Activated naive CD4-positive, alpha-beta T cell treated with anti-CD3 and anti-CD28 coated beads for 36 hours (primary cell): ENCODE data around the gene CLSTN2. TPM values are rescaled to one million over a fixed set of nuclear protein-coding genes. Genes with fewer than 3 reads are reported as not detected.
"Not testable (repeated sequence)": the region's sequence is repeated elsewhere in the genome, so short reads cannot be mapped to it uniquely, and the experiment has no call there.

ENCODE experiments used
- CTCF ChIA-PET: fragments of 350-600 bp; sonication (Branson Sonifier 250); formaldehyde crosslinking; loops from one replicate; lab custom pipeline; 2021; ENCODE audit warnings: antibody characterized with exemption; lab: Charles Lee
- DNase-seq: peaks from one replicate; pipeline ENCODE4 v3.0.0-alpha.2; 2020
- H3K27ac Mint-ChIP-seq: one replicate; pipeline ENCODE4 v1.8.0; 2021; ENCODE audit warnings: mild to moderate bottlenecking, mixed read lengths
- H3K27me3 Mint-ChIP-seq: one replicate; pipeline ENCODE4 v1.8.0; 2021; ENCODE audit warnings: low read depth, mixed read lengths
- H3K36me3 Mint-ChIP-seq: one replicate; pipeline ENCODE4 v1.8.0; 2021; ENCODE audit warnings: low read depth, mixed read lengths
- H3K4me1 Mint-ChIP-seq: one replicate; pipeline ENCODE4 v1.8.0; 2021; ENCODE audit warnings: low read depth, mixed read lengths
- H3K4me3 Mint-ChIP-seq: one replicate; pipeline ENCODE4 v1.8.0; 2021; ENCODE audit warnings: mild to moderate bottlenecking, moderate library complexity, mixed read lengths
- H3K9me3 Mint-ChIP-seq: one replicate; pipeline ENCODE4 v1.8.0; 2021; ENCODE audit warnings: mixed read lengths
- intact Hi-C: fragments of 100-400 bp; cut with micrococcal nuclease; formaldehyde crosslinking; loops from one replicate; pipeline ENCODE4 v1.15.1; 2023
- total RNA-seq, 2 experiments: library from RNA; stranded (reverse); gene quantifications; one replicate each; pipeline ENCODE4 v1.2.3, GENCODE V29; 2021

Gene CLSTN2
- total RNA-seq, 2 experiments from 2014 or later = not detected

DNA sequence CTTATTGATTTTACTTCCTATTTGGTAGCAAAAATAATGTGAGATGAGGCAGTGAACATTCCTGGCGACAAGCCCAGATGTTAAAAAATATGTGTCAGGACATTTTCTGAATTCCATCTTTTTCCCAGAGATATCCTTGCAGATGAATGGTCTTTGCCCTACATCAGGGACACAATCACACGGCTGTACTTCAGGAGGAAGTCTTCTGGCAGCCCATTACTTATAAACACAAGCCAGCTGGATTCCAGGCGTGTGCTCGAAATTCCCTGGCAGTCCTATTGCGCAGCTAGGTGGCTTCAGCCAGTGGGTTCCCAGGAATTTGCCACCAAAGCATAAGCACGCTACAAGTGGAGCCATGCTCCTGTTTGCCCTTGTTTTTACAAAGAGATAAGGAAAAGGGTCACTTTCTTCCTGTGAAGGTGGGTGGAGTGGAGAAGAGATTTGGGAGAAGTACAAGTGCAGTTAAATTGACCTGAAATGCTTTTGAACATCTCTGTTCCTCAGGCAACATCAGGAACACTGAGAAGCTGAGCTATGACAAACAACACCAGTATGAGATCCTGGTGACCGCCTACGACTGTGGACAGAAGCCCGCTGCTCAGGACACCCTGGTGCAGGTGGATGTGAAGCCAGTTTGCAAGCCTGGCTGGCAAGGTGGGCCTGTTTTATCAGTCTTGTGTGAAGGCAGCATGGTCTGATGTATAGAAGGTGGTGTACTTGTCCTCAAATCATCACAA, 485.8 kb downstream of the CLSTN2 start:
- no peak for DNase-seq
- Mint-ChIP-seq H3K27ac (no peak overlapping the region), H3K4me3 (no peak overlapping the region), H3K36me3 (no peaks in the 10 kb centered on the region), H3K4me1 (no peaks in the 10 kb centered on the region), H3K27me3 (no peaks in the 10 kb centered on the region), H3K9me3 (no peaks in the 10 kb centered on the region)
- CTCF ChIA-PET = interaction anchor here (0.6 to 0.9 kb wide), 3 partner anchors 12 to 262 kb away, joined by 3 read pairs; no protein-coding TSS in a partner anchor
- intact Hi-C loops = no loop called here

DNA sequence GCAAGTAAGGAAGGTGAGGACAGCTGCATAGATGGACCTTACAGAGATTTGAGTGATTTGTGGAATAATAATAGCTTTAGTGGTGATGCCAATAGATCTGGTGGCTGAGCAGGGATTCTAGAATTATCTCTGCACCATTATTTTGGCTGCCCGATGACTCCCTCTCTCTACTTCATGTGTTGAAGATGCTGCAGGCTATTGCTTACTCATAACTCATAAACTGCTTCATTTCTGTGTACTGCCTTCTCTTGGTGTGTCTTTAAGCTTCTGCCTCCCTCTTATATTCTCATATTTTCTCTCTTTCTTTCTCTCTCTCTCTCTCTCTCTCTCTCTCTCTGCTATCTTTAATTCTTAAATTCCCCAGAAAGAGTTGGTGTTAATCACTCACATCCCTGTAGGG, 486.9 kb downstream of the CLSTN2 start:
- Mint-ChIP-seq H3K4me1 (no peaks in the 10 kb centered on the region), H3K4me3 (no peak overlapping the region), H3K27ac (no peak overlapping the region), H3K36me3 (no peaks in the 10 kb centered on the region), H3K9me3 (no peaks in the 10 kb centered on the region), H3K27me3 (no peaks in the 10 kb centered on the region)
- intact Hi-C loops = no loop called here
- CTCF ChIA-PET = interaction anchor here (0.9 kb wide), 1 partner anchor 263 kb away, joined by 3 read pairs; no protein-coding TSS in a partner anchor
- DNase-seq = no peak

DNA sequence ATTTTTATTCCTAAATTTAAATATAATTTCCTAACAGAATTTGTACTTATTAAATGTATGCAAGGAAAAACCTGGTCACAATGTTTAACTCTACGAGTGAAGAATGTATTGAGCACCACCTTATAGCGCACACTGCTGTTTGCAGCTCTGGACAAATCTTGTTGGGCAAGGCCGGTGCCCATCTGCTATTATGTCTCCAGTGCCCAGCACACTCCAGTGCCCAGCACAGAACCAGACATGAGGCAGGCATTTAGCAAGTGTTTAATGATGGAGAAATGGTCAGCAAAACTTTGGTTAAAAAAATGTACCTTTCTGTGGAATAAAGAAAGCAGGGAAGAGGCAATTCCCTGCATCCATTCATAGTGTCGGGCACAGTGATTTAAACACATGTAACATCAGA, 488.2 kb downstream of the CLSTN2 start:
- Mint-ChIP-seq H3K27me3 (no peaks in the 10 kb centered on the region), H3K9me3 (no peaks in the 10 kb centered on the region), H3K4me1 (no peaks in the 10 kb centered on the region), H3K4me3 (no peak overlapping the region), H3K27ac (no peak overlapping the region), H3K36me3 (no peaks in the 10 kb centered on the region)
- intact Hi-C loops = no loop called here
- no peak for DNase-seq
- CTCF ChIA-PET = no interaction called here

DNA sequence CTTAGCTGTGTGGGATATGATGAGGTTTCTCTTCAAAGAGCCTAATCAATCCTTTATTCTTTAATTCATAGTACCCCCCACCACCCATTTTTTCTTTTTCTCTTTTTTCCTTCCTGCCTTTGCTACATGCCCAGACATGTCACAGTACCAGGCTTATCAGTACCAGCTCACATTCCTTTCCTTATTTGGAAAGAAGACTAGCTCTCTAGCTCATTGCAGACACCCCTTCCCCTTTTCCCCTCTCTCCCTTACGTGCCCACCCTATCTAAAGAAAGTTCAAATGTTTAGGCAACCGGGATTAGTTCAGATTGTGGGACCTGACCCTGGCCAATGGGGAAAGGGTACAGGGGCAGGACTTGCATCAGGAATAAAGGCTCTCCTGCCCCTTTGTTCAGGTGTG, 488.6 kb downstream of the CLSTN2 start:
- H3K4me1 Mint-ChIP-seq, H3K36me3 Mint-ChIP-seq, DNase-seq, CTCF ChIA-PET, intact Hi-C loops, H3K9me3 Mint-ChIP-seq, H3K27ac Mint-ChIP-seq, H3K27me3 Mint-ChIP-seq, H3K4me3 Mint-ChIP-seq: not testable (repeated sequence)

DNA sequence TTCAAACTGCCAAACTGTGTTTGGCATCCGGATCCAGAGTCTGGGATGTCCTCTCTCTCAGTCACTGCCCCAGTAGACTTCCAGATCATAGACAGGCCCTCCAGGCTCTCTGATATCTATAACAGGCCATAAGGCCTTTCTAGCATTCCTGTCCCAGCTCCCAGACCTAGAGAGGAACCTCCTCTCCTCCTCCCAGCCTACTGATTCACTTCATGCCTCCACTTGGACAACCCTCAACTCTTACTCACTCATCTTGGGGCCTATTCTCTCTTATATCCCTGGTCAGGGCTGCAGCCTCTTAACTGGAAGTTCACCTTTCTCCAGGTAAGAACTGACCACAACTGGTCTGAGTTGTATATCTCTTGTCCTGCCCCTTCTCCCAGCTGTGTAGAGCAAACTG, 489.2 kb downstream of the CLSTN2 start:
- intact Hi-C loops = no loop called here
- DNase-seq = no peak
- peaks cover under 1% of the 10 kb centered on the region for H3K27me3 Mint-ChIP-seq
- no peak overlapping the region for H3K4me3 Mint-ChIP-seq
- H3K9me3 Mint-ChIP-seq = no peaks in the 10 kb centered on the region
- H3K27ac Mint-ChIP-seq = no peak overlapping the region
- CTCF ChIA-PET = no interaction called here
- H3K4me1 Mint-ChIP-seq = no peaks in the 10 kb centered on the region
- H3K36me3 Mint-ChIP-seq = no peaks in the 10 kb centered on the region

DNA sequence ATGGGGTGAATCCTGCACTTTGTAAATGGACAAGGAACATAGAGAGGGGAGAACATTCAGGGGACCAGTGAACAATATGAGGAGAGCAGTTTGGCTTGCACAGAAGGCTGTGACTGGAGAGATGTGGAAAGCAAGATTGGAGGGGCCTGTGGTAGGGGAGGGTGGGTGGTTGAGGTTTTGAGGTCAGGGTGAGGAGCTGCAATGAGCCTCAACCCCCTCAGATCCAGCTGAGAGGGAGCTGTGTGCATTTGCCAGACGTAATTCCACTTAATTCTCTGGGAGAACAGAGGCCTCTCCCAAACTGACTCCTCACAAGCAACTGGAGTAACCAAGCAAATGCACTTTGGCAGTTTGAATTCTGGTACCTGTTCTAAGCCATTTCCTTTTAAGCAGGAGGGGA, 489.7 kb downstream of the CLSTN2 start:
- Mint-ChIP-seq H3K27me3 (peaks cover 5% of the 10 kb centered on the region), H3K4me3 (no peak overlapping the region), H3K9me3 (no peaks in the 10 kb centered on the region), H3K4me1 (no peaks in the 10 kb centered on the region), H3K27ac (no peak overlapping the region), H3K36me3 (no peaks in the 10 kb centered on the region)
- no peak for DNase-seq
- CTCF ChIA-PET = no interaction called here
- intact Hi-C loops = no loop called here

DNA sequence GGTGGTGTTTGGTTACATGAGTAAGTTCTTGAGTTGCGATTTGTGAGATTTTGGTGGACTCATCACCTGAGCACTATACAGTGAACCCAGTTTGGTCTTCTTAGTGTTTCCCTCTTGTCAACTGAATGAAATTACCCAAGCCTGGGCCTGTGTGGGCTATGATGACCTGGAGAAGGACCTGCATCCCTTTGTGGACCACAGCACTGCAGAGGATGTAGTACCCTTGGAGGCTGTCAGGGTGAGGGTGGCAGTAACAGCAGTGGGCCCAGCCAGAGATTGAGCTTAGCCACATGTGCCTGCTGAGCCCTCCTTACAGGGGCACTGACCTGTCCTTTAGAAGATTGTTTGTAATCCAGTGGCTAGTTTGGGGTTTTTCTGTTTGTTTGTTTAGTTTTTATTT, 492.8 kb downstream of the CLSTN2 start:
- intact Hi-C loops = no loop called here
- no peak for DNase-seq
- H3K4me1 Mint-ChIP-seq = no peaks in the 10 kb centered on the region
- no peak overlapping the region for H3K4me3 Mint-ChIP-seq
- peaks cover 7% of the 10 kb centered on the region for H3K27me3 Mint-ChIP-seq
- CTCF ChIA-PET = no interaction called here
- H3K9me3 Mint-ChIP-seq = no peaks in the 10 kb centered on the region
- no peaks in the 10 kb centered on the region for H3K36me3 Mint-ChIP-seq
- no peak overlapping the region for H3K27ac Mint-ChIP-seq

DNA sequence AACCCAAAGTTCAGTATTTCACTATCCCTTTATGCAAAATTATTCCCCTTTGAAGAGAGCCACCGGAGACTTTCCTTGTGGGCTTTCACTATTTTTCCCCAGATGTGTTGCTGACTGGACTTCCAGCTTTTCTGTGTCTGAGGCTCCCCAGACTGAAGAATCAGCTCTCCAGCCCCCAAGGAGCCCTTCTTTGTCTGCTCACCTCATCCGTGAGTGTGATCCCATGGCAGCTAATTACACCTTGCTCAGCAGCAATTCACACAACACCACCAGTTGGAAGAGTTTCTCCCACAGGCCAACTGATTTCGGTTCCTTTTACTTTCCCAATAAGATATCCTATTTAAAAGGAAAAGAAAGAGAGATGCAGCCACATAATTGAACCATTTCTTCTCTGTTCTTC, 493.4 kb downstream of the CLSTN2 start:
- H3K4me1 Mint-ChIP-seq = no peaks in the 10 kb centered on the region
- DNase-seq = no peak
- CTCF ChIA-PET = no interaction called here
- intact Hi-C loops = no loop called here
- no peak overlapping the region for H3K27ac Mint-ChIP-seq
- no peaks in the 10 kb centered on the region for H3K9me3 Mint-ChIP-seq
- no peak overlapping the region for H3K4me3 Mint-ChIP-seq
- peaks cover 7% of the 10 kb centered on the region for H3K27me3 Mint-ChIP-seq
- H3K36me3 Mint-ChIP-seq = no peaks in the 10 kb centered on the region

DNA sequence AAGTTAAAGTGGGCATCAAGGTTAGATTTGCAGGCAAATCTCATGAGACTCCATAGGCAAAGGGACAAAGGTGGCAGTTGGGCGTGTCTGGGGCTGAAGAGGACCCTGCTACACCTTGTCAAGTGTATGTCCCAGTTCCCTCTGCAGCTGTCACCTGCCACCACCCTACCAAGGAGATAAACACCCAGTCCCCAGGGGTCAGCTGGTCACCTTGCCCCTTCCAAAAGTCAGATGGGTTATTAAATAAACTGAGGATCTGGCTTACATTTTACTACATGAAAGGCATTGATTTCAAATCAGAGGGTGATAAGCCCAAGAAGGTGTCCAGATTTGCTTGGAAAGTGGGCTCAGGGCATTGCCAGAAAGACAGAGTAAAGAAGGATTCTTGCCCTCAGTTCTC, 494.8 kb downstream of the CLSTN2 start:
- Mint-ChIP-seq H3K27me3 (peaks cover 7% of the 10 kb centered on the region), H3K27ac (no peak overlapping the region), H3K9me3 (no peaks in the 10 kb centered on the region)

DNA sequence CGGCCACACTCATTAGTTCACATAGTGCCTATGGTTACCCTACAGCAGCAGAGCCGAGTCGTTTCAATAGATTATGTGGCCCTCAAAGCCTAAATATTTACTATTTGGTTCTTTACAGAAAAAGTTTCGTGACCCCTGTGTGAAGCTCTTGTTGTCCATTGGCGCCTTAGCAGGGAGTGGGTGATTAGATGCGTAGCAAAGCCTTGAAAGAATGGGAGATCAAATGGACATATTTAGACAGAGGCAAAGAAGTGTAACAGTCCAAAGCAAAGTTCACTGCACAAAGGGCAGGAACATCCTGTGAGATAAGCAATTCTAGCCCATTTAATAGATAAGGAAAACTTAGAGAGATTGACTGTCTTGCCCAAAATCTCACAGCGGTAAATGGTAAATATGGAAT, 495.5 kb downstream of the CLSTN2 start:
- Mint-ChIP-seq H3K9me3 (no peaks in the 10 kb centered on the region), H3K27me3 (peaks cover 7% of the 10 kb centered on the region), H3K4me1 (no peaks in the 10 kb centered on the region), H3K4me3 (no peak overlapping the region), H3K36me3 (no peaks in the 10 kb centered on the region), H3K27ac (no peak overlapping the region)
- CTCF ChIA-PET = no interaction called here
- intact Hi-C loops = no loop called here
- DNase-seq = no peak

More for the DNA sequence above, 494.8 kb downstream of the CLSTN2 start:
- CTCF ChIA-PET = no interaction called here
- no peak overlapping the region for H3K4me3 Mint-ChIP-seq
- no peaks in the 10 kb centered on the region for H3K36me3 Mint-ChIP-seq
- no peaks in the 10 kb centered on the region for H3K4me1 Mint-ChIP-seq
- intact Hi-C loops = no loop called here
- no peak for DNase-seq

DNA sequence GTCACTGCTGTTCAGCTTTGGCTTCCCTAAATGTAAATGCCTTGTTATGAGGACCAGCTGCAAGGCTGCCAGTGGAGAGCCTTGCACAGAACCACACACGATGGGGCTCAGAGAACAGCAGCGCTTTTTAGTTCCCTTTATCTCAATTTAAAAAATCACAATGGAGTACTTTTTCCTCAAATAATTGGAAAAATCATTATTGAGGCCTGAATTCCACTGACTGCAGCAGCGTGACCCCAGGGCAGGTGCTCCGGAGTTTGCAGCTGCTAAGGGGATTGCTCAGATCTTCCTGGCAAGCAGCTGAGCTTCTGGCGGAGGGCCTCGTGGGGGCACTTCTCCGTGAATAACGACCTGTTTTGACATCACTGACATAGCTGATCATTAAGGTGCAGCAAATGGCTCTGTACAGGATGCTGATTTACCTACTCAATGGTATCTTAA, 497.3 kb downstream of the CLSTN2 start:
- Mint-ChIP-seq H3K27ac (no peak overlapping the region), H3K9me3 (no peaks in the 10 kb centered on the region), H3K4me1 (no peaks in the 10 kb centered on the region), H3K36me3 (no peaks in the 10 kb centered on the region), H3K27me3 (peaks cover 7% of the 10 kb centered on the region), H3K4me3 (no peak overlapping the region)
- CTCF ChIA-PET = no interaction called here
- no peak for DNase-seq
- intact Hi-C loops = no loop called here

DNA sequence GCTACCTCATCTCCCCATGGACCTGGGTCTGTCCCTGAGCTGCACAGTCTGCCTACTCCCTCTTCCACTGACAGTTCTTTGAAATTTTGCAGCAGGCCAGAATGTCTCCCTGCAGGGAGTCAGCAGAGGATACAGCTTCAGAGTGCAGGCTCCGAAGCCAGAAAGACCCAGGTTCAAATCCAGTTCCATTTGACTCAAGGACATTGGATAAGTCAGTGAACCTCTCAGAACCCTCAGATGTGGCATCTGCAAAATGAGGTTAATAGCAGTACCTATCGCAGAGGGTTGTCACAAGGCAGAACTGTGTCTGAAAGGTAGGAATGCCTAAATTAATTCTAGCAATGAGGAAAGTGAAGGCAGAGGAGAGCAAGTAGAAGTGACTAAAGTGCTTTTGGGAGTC, 498.4 kb downstream of the CLSTN2 start:
- H3K4me3 Mint-ChIP-seq = no peak overlapping the region
- H3K27me3 Mint-ChIP-seq = peaks cover 9% of the 10 kb centered on the region
- H3K4me1 Mint-ChIP-seq = no peaks in the 10 kb centered on the region
- H3K9me3 Mint-ChIP-seq = no peaks in the 10 kb centered on the region
- H3K27ac Mint-ChIP-seq = no peak overlapping the region
- no peak for DNase-seq
- intact Hi-C loops = no loop called here
- H3K36me3 Mint-ChIP-seq = no peaks in the 10 kb centered on the region
- CTCF ChIA-PET = no interaction called here

DNA sequence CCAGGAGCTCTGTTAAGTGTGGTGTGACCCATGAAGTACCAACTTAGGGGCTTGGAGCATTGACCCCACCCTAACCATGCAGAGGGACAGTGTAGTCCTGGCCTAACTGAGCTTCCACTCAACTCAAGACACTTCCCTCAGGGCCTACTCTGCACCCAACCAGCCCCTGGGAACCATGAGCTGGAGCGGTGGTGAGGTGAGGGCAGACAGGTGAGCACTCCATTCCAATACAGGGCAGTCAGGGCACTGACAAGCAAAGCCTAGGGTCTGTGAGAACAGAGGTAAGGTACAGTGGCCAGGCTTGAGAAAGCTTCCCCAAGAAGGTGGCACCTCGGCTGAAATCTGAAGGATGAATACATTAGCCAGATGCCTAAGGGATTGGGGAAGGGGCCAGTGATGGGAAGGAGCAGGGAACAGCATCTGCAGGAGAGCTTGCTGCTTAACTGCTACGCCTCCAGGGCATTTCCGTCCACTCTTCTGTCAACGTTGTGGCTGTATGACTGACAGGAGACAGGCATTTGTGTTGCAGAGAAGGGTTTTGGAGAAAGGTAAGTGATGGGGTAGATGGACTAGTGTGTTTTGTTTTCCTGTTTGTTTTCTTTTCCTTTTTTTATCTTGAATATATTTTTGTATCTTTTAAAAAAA, 499.4 kb downstream of the CLSTN2 start:
- Mint-ChIP-seq H3K9me3 (no peaks in the 10 kb centered on the region), H3K27me3 (peaks cover 7% of the 10 kb centered on the region), H3K27ac (no peak overlapping the region), H3K36me3 (no peaks in the 10 kb centered on the region), H3K4me1 (no peaks in the 10 kb centered on the region), H3K4me3 (no peak overlapping the region)
- CTCF ChIA-PET = no interaction called here
- DNase-seq = no peak
- intact Hi-C loops = no loop called here
